Osteoblast (primary cell): ENCODE data around the gene ZMIZ1. TPM values are rescaled to one million over a fixed set of nuclear protein-coding genes. Genes with fewer than 3 reads are reported as not detected.

Source experiments
- DNase-seq: peaks from one replicate; pipeline ENCODE4 v3.0.0; 2011; ENCODE audit warnings: low spot score, mixed read lengths; ENCODE audit not compliant: insufficient read length; ENCODE audit errors: missing footprints
- H2AFZ ChIP-seq: 2 replicates; pipeline ENCODE4 v1.6.0; 2011; ENCODE audit warnings: mild to moderate bottlenecking, low read length
- H3K27ac ChIP-seq: 2 replicates; pipeline ENCODE4 v1.5.1; 2011; ENCODE audit warnings: mild to moderate bottlenecking, low read depth, low read length, moderate library complexity
- H3K27me3 ChIP-seq: 2 replicates; pipeline ENCODE4 v1.6.0; 2012; ENCODE audit warnings: mild to moderate bottlenecking, control low read depth, inconsistent platforms, low read length, moderate library complexity; ENCODE audit not compliant: insufficient read depth
- H3K36me3 ChIP-seq: 2 replicates; pipeline ENCODE4 v1.5.1; 2011; ENCODE audit warnings: mild to moderate bottlenecking, low read length, control low read depth, moderate library complexity; ENCODE audit not compliant: insufficient read depth
- H3K4me1 ChIP-seq: 2 replicates; pipeline ENCODE4 v1.5.1; 2011; ENCODE audit warnings: mild to moderate bottlenecking, low read length, control low read depth, moderate library complexity; ENCODE audit not compliant: insufficient read depth
- H3K4me2 ChIP-seq: 2 replicates; pipeline ENCODE4 v1.6.0; 2011; ENCODE audit warnings: mild to moderate bottlenecking, low read length; ENCODE audit not compliant: insufficient read depth
- H3K4me3 ChIP-seq: fragments of 200-600 bp; sonication (generic); 3 replicates; pipeline ENCODE4 v1.5.1; 2012; ENCODE audit warnings: mild to moderate bottlenecking, low read length, inconsistent platforms; ENCODE audit not compliant: insufficient read depth
- H3K79me2 ChIP-seq: 2 replicates; pipeline ENCODE4 v1.6.0; 2012; ENCODE audit warnings: mild to moderate bottlenecking, low read length, control low read depth, inconsistent platforms; ENCODE audit not compliant: insufficient read depth
- H3K9me3 ChIP-seq: 2 replicates; pipeline ENCODE4 v1.5.1; 2011; ENCODE audit warnings: low read depth, low read length, control low read depth
- H4K20me1 ChIP-seq: 2 replicates; pipeline ENCODE4 v1.6.0; 2012; ENCODE audit warnings: mild to moderate bottlenecking, low read length, control low read depth; ENCODE audit not compliant: insufficient read depth
- CTCF ChIP-seq: IDR thresholded peaks from 2 replicates; pipeline ENCODE4 v1.5.1; 2011; ENCODE audit warnings: mild to moderate bottlenecking, low read depth, low read length, moderate library complexity; ENCODE audit errors: extremely low read depth
- total RNA-seq: library from RNA; depleted of rRNA; stranded (reverse); fragments of >200 nt; gene quantifications from 2 replicates; pipeline ENCODE4 v1.2.3, GENCODE V29; 2012

Gene ZMIZ1
- total RNA-seq, 1 donor, result 40.9 TPM

GRCh38 chr10:79173582-79174262, 105.0 kb downstream of the ZMIZ1 start:
- DNase-seq, result no peak
- Histone ChIP-seq H3K4me1 (peaks cover 39% of the 10 kb centered on the region), H3K27ac (peak overlapping the region; percentile 11), H3K9me3 (no peaks in the 10 kb centered on the region), H3K27me3 (no peaks in the 10 kb centered on the region), H3K36me3 (peaks cover 53% of the 10 kb centered on the region), H3K79me2 (peaks cover 65% of the 10 kb centered on the region), H3K4me3 (no peak overlapping the region), H2AFZ (no peak overlapping the region), H4K20me1 (peaks cover 53% of the 10 kb centered on the region), H3K4me2 (no peak overlapping the region)
- no peak for TF ChIP-seq CTCF

- Histone ChIP-seq H3K4me1 (peaks cover 62% of the 10 kb centered on the region), H3K9me3 (no peaks in the 10 kb centered on the region), H3K4me3 (no peak overlapping the region), H2AFZ (no peak overlapping the region), H3K36me3 (peaks cover 38% of the 10 kb centered on the region), H4K20me1 (peaks cover 52% of the 10 kb centered on the region), H3K27ac (peak overlapping the region; percentile 54), H3K79me2 (peaks cover 69% of the 10 kb centered on the region), H3K4me2 (no peak overlapping the region), H3K27me3 (no peaks in the 10 kb centered on the region)
- no peak for TF ChIP-seq CTCF
- peak; percentile 94 for DNase-seq
Observed at GRCh38 chr10:79176052-79176501, 107.3 kb downstream of the ZMIZ1 start.

GRCh38 chr10:79176949-79177602, 108.3 kb downstream of the ZMIZ1 start:
- H3K27me3 ChIP-seq, result no peaks in the 10 kb centered on the region
- no peak for TF ChIP-seq CTCF
- no peaks in the 10 kb centered on the region for H3K9me3 ChIP-seq
- no peak overlapping the region for H2AFZ ChIP-seq
- H3K27ac ChIP-seq, result peak overlapping the region; percentile 54
- H3K4me2 ChIP-seq, result no peak overlapping the region
- H3K4me3 ChIP-seq, result no peak overlapping the region
- DNase-seq, result peak; percentile 91
- H3K4me1 ChIP-seq, result peaks cover 70% of the 10 kb centered on the region
- peaks cover 68% of the 10 kb centered on the region for H3K79me2 ChIP-seq
- peaks cover 47% of the 10 kb centered on the region for H4K20me1 ChIP-seq
- H3K36me3 ChIP-seq, result peaks cover 30% of the 10 kb centered on the region

- Histone ChIP-seq H3K4me3 (no peak overlapping the region), H3K79me2 (peaks cover 67% of the 10 kb centered on the region), H3K36me3 (peaks cover 33% of the 10 kb centered on the region), H3K27me3 (no peaks in the 10 kb centered on the region), H3K4me1 (peaks cover 80% of the 10 kb centered on the region), H3K27ac (peak overlapping the region; percentile 58), H2AFZ (no peak overlapping the region), H4K20me1 (peaks cover 53% of the 10 kb centered on the region), H3K4me2 (peak overlapping the region; percentile 20), H3K9me3 (no peaks in the 10 kb centered on the region)
- DNase-seq, result no peak
- TF ChIP-seq CTCF, result no peak
Observed at GRCh38 chr10:79178070-79178576, 109.4 kb downstream of the ZMIZ1 start.
